Duodenal mucosa (tissue), 2 donors: ENCODE data around the gene MTA1.

ENCODE experiments used
- H3K27ac ChIP-seq: one replicate; pipeline ENCODE4 v1.7.0; 2013; ENCODE audit warnings: low read depth, low read length
- H3K27me3 ChIP-seq, 2 donors: one replicate each; pipeline ENCODE4 v1.7.0; 2013; ENCODE audit warnings: low read length in 2 of 2, control low read depth in 1 of 2; ENCODE audit not compliant: insufficient read depth in 2 of 2, control insufficient read depth in 1 of 2
- H3K36me3 ChIP-seq, 2 donors: one replicate each; pipeline ENCODE4 v1.7.0; 2013; ENCODE audit warnings: low read length in 2 of 2, control low read depth in 1 of 2; ENCODE audit not compliant: insufficient read depth in 2 of 2, control insufficient read depth in 1 of 2
- H3K4me1 ChIP-seq, 2 donors: one replicate each; pipeline ENCODE4 v1.7.0; 2013; ENCODE audit warnings: low read length in 2 of 2, control low read depth in 1 of 2; ENCODE audit not compliant: insufficient read depth in 2 of 2, control insufficient read depth in 1 of 2
- H3K4me3 ChIP-seq, 2 donors: one replicate each; pipeline ENCODE4 v1.7.0; 2013; ENCODE audit warnings: low read length in 2 of 2, low read depth in 1 of 2
- H3K9ac ChIP-seq, 2 donors: one replicate each; pipeline ENCODE4 v1.7.0; 2013; ENCODE audit warnings: low read length in 2 of 2, low read depth in 1 of 2
- H3K9me3 ChIP-seq, 2 donors: one replicate each; pipeline ENCODE4 v1.7.0; 2013; ENCODE audit warnings: low read length in 2 of 2, control low read depth in 1 of 2; ENCODE audit not compliant: control insufficient read depth in 1 of 2

MTA1 gene

GRCh38 chr14:105501504-105502291 lies 82.1 kb downstream of the MTA1 start:
- H3K9ac ChIP-seq, result no peak overlapping the region
- H3K36me3 ChIP-seq, result no peaks in the 10 kb centered on the region
- H3K27ac ChIP-seq, result no peak overlapping the region
- H3K27me3 ChIP-seq, result no peaks in the 10 kb centered on the region
- H3K9me3 ChIP-seq, result no peaks in the 10 kb centered on the region
- H3K4me1 ChIP-seq, result no peaks in the 10 kb centered on the region
- H3K4me3 ChIP-seq, result no peak overlapping the region

DNA sequence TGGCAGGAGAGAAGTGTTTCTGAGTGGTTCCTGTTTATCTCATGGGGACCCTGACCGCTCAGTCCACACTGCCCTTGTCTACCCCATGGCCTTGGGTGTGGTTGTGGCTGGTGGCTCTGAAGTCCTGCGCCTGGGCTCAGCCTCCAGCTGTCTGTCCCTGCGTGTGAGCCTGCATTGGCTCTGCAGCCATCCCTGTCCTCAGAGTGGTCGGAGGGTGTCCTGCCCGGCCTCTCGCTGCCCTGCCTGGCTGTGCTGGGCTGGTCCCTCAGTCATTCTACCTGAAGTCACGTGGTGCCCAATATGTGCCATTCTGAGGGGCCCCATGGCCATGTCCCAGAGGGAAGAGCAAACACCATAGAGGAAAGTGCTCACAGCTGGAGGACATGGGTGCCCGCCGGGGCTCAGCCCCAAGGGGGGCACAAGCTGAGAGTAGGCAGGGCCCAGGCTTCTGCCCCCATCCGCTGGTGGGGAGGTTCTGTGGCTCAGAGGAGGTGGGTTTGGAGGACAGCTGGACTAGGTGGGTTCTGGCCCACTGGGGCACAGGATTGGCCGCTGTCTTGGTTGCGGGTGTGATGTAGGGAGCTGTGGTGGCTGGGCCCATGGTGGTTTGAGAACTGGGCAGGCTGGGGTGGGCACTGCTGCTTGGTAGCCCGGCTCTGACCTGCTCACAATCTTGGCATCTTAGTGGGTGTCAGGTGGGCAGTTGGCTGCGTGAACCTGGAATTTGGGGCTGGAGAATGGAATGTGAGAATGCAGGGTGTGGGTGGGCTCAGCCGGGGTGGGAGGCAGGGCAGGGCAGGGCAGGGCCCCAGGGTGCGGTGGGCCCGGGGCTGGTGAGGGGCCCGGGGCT lies 83.0 kb downstream of the MTA1 start:
- H3K27me3 ChIP-seq, result no peaks in the 10 kb centered on the region
- no peaks in the 10 kb centered on the region for H3K4me1 ChIP-seq
- H3K27ac ChIP-seq, result no peak overlapping the region
- no peaks in the 10 kb centered on the region for H3K9me3 ChIP-seq
- H3K4me3 ChIP-seq, result no peak overlapping the region
- no peaks in the 10 kb centered on the region for H3K36me3 ChIP-seq
- no peak overlapping the region for H3K9ac ChIP-seq

DNA sequence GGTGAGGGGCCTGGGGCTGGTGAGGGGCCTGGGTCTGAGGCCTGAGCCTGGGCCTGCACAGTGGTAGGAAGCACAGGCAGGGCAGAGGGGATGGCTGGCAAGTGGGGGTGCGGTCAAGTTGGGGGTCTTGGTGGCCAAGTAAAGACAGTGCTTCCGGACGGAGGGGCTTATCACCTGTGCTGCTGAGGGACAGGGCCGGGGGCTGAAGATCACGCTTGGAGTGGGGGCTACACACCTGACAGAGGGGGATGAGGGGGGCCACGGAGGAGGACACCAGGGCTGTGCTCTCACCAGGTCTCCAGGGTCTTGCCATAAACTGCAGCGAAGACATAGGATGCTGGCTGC lies 83.6 kb downstream of the MTA1 start:
- no peaks in the 10 kb centered on the region for H3K9me3 ChIP-seq
- H3K4me1 ChIP-seq, result no peaks in the 10 kb centered on the region
- H3K27me3 ChIP-seq, result peaks cover 0 to 5% of the 10 kb centered on the region in 2 donors
- no peak overlapping the region for H3K4me3 ChIP-seq
- no peak overlapping the region for H3K9ac ChIP-seq
- H3K36me3 ChIP-seq, result no peaks in the 10 kb centered on the region
- H3K27ac ChIP-seq, result no peak overlapping the region

- Histone ChIP-seq H3K9me3 (no peaks in the 10 kb centered on the region), H3K27me3 (peaks cover 0 to 9% of the 10 kb centered on the region in 2 donors), H3K36me3 (no peaks in the 10 kb centered on the region), H3K4me1 (no peaks in the 10 kb centered on the region), H3K9ac (no peak overlapping the region), H3K27ac (no peak overlapping the region), H3K4me3 (no peak overlapping the region)
Observed at GRCh38 chr14:105503935-105504692, 84.5 kb downstream of the MTA1 start.

DNA sequence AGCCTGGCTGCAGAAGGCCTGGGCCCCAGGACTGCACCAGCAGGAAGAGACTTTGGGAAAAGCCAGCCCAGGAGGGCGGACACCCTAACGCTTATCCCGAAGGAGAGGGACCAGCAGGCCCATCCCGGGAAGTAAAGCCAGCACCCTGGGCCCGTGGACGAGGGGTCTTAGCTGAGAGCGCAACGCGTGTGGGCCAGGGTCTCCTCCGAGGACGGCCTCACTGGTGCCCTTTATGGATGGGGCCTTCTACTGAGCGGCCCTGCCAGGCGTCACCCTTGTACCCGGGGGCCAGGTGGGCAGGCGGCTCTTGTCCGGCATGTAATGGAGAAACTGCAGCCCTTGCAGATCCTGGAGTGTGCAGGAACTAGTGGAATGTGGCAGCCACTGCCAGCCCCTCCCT lies 85.5 kb downstream of the MTA1 start:
- Histone ChIP-seq H3K27me3 (peaks cover 0 to 9% of the 10 kb centered on the region in 2 donors), H3K4me3 (no peak overlapping the region), H3K27ac (no peak overlapping the region), H3K4me1 (no peaks in the 10 kb centered on the region), H3K36me3 (no peaks in the 10 kb centered on the region), H3K9ac (no peak overlapping the region), H3K9me3 (no peaks in the 10 kb centered on the region)

DNA sequence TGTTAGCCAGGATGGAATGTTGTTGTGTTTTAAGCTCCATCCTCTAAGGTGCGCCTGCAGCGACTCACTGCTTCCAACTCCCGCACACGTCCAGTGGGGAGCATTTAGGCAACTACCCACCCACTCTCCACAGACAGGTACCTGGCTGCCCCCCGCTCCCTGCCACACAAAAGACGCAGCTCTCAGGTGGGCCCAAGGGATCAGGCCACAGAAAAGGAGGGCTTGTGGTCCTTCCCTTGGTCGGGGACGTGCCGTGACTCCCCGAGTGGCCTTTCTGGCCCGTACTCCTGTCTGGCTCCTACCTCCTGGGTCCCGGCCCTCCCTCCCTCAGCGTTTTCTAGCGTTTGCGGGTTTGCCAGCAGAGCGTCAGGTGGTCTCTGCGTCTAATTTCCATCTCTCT lies 87.6 kb downstream of the MTA1 start:
- Histone ChIP-seq H3K4me3 (no peak overlapping the region), H3K4me1 (no peaks in the 10 kb centered on the region), H3K9ac (no peak overlapping the region), H3K9me3 (no peaks in the 10 kb centered on the region), H3K36me3 (no peaks in the 10 kb centered on the region), H3K27ac (no peak overlapping the region), H3K27me3 (peaks cover 0 to 16% of the 10 kb centered on the region in 2 donors)

GRCh38 chr14:105508069-105508468 lies 88.4 kb downstream of the MTA1 start:
- Histone ChIP-seq H3K4me1 (no peaks in the 10 kb centered on the region), H3K36me3 (no peaks in the 10 kb centered on the region), H3K4me3 (no peak overlapping the region), H3K27me3 (peaks cover 6 to 23% of the 10 kb centered on the region in 2 donors), H3K9me3 (no peaks in the 10 kb centered on the region), H3K9ac (no peak overlapping the region), H3K27ac (no peak overlapping the region)

DNA sequence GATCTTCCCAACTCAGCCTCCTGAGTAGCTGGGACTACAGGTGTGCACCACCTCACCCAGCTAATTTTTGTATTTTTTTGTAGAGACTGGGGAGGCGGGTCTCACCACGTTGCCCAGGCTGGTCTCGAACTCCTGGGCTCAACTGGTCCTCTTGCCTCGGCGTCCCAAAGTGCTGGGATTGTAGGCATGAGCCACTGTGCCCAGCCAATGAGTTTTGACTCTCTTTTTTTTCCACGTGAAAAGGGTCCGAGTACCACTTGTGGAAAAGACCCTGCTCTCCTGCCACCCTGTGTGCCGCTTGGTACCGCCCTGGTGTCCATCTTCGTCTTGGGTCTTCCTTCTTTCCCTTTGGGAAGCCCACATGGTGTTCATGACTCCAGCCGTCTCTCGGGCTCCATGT lies 89.0 kb downstream of the MTA1 start:
- Histone ChIP-seq H3K9ac (no peak overlapping the region), H3K36me3 (no peaks in the 10 kb centered on the region), H3K27ac (no peak overlapping the region), H3K27me3 (peaks cover 7 to 23% of the 10 kb centered on the region in 2 donors), H3K4me1 (no peaks in the 10 kb centered on the region), H3K9me3 (no peaks in the 10 kb centered on the region), H3K4me3 (no peak overlapping the region)

GRCh38 chr14:105517096-105517495 lies 97.5 kb downstream of the MTA1 start:
- no peaks in the 10 kb centered on the region for H3K9me3 ChIP-seq
- no peak overlapping the region for H3K4me3 ChIP-seq
- no peaks in the 10 kb centered on the region for H3K4me1 ChIP-seq
- H3K36me3 ChIP-seq, result no peaks in the 10 kb centered on the region
- H3K9ac ChIP-seq, result no peak overlapping the region
- H3K27ac ChIP-seq, result no peak overlapping the region
- peaks cover 9 to 16% of the 10 kb centered on the region in 2 donors for H3K27me3 ChIP-seq
